ENCODE data around the gene CYP3A4. TPM values are rescaled to one million over a fixed set of nuclear protein-coding genes. Genes with fewer than 3 reads are reported as not detected.

Gene CYP3A4
- polyA plus RNA-seq, 1 experiment = not detected

- ChIA-PET CTCF (no interaction called here), POLR2A (no interaction called here)
- no peak overlapping the region for H3K27ac ChIP-seq (ENCODE audit: low read depth, low read length)
- DNase-seq (ENCODE audit: low read depth, low spot score) = no peak
- H3K9me3 ChIP-seq (ENCODE audit: control insufficient read depth, insufficient read depth, low read length) = no peaks in the 10 kb centered on the region
- H3K4me3 ChIP-seq (ENCODE audit: low read depth, low read length) = no peak overlapping the region
- TF ChIP-seq CTCF (IDR thresholded peaks at IDR 0.05; ENCODE audit: low read depth, low read length) = no peak
- peaks cover 4% of the 10 kb centered on the region for H3K27me3 ChIP-seq (ENCODE audit: control insufficient read depth, insufficient read depth, low read length)
Measured at GRCh38 chr7:99713995-99714570, 69.9 kb downstream of the CYP3A4 start.

- no peak overlapping the region for H3K4me3 ChIP-seq (ENCODE audit: low read depth, low read length)
- H3K27ac ChIP-seq (ENCODE audit: low read depth, low read length) = no peak overlapping the region
- ChIA-PET POLR2A (no interaction called here), CTCF (interaction anchor here (0.5 kb wide), 1 partner anchor 1368 kb away, joined by 3 read pairs; no protein-coding TSS in a partner anchor)
- no peak for TF ChIP-seq CTCF (IDR thresholded peaks at IDR 0.05; ENCODE audit: low read depth, low read length)
- no peaks in the 10 kb centered on the region for H3K27me3 ChIP-seq (ENCODE audit: control insufficient read depth, insufficient read depth, low read length)
- H3K9me3 ChIP-seq (ENCODE audit: control insufficient read depth, insufficient read depth, low read length) = no peaks in the 10 kb centered on the region
- no peak for DNase-seq (ENCODE audit: low read depth, low spot score)
Measured at GRCh38 chr7:99709838-99710578, 74.0 kb downstream of the CYP3A4 start.

GRCh38 chr7:99709260-99709659 lies 74.7 kb downstream of the CYP3A4 start:
- Histone ChIP-seq H3K9me3 (ENCODE audit: control insufficient read depth, insufficient read depth, low read length) (no peaks in the 10 kb centered on the region), H3K27me3 (ENCODE audit: control insufficient read depth, insufficient read depth, low read length) (no peaks in the 10 kb centered on the region), H3K27ac (ENCODE audit: low read depth, low read length) (no peak overlapping the region), H3K4me3 (ENCODE audit: low read depth, low read length) (no peak overlapping the region)
- ChIA-PET POLR2A (no interaction called here), CTCF (no interaction called here)
- TF ChIP-seq CTCF (IDR thresholded peaks at IDR 0.05; ENCODE audit: low read depth, low read length) = no peak
- DNase-seq (ENCODE audit: low read depth, low spot score) = no peak

GRCh38 chr7:99707096-99707495 lies 76.9 kb downstream of the CYP3A4 start:
- CTCF ChIA-PET = no interaction called here
- TF ChIP-seq CTCF (IDR thresholded peaks at IDR 0.05; ENCODE audit: low read depth, low read length) = no peak
- Histone ChIP-seq H3K27ac (ENCODE audit: low read depth, low read length) (no peak overlapping the region), H3K4me3 (ENCODE audit: low read depth, low read length) (no peak overlapping the region), H3K9me3 (ENCODE audit: control insufficient read depth, insufficient read depth, low read length) (no peaks in the 10 kb centered on the region), H3K27me3 (ENCODE audit: control insufficient read depth, insufficient read depth, low read length) (no peaks in the 10 kb centered on the region)
- DNase-seq (ENCODE audit: low read depth, low spot score) = no peak
- POLR2A ChIA-PET = no interaction called here

Small RNA genes lying within 50 kb of the gene (small RNA-seq; reads per million reads assigned to genes)
- not detected for gene CYP3A137P (ENCODE audit: insufficient read length, low read depth)

Other genes with a start within 250 kb of the CYP3A4 start
- 8.1 and 11.8 TPM in 2 replicates for gene FAM200A, start 232.1 kb downstream of the CYP3A4 start, polyA plus RNA-seq (2011; rRNA removed)
- 62.9 and 79.3 TPM in 2 replicates for gene ZNF655, start 225.5 kb downstream of the CYP3A4 start, polyA plus RNA-seq (2011; rRNA removed)
- gene TMEM225B, start 185.9 kb downstream of the CYP3A4 start, polyA plus RNA-seq (2011; rRNA removed) = 0.72 and 1.2 TPM in 2 replicates
- gene ZSCAN25, start 167.2 kb downstream of the CYP3A4 start, polyA plus RNA-seq (2011; rRNA removed) = 6.4 and 6.7 TPM in 2 replicates
- 0.21 and 0.31 TPM in 2 replicates for gene CYP3A5, start 104.2 kb downstream of the CYP3A4 start, polyA plus RNA-seq (2011; rRNA removed)
- gene CYP3A7, start 49.0 kb downstream of the CYP3A4 start, polyA plus RNA-seq (2011; rRNA removed) = 0.17 and 0.36 TPM in 2 replicates
- gene CYP3A43, start 43.8 kb upstream of the CYP3A4 start, polyA plus RNA-seq (2011; rRNA removed) = not detected in 2 replicates
- gene OR2AE1, start 92.8 kb upstream of the CYP3A4 start, polyA plus RNA-seq (2011; rRNA removed) = not detected in 2 replicates
- gene TRIM4, start 135.3 kb upstream of the CYP3A4 start, polyA plus RNA-seq (2011; rRNA removed) = 27.0 and 32.7 TPM in 2 replicates
- not detected in 2 replicates for gene GJC3, start 145.4 kb upstream of the CYP3A4 start, polyA plus RNA-seq (2011; rRNA removed)
- not detected in 2 replicates for gene AZGP1, start 191.8 kb upstream of the CYP3A4 start, polyA plus RNA-seq (2011; rRNA removed)
- 36.8 and 42.7 TPM in 2 replicates for gene ZKSCAN1, start 231.4 kb upstream of the CYP3A4 start, polyA plus RNA-seq (2011; rRNA removed)